ENCODE data around the gene MCOLN1. TPM values are rescaled to one million over a fixed set of nuclear protein-coding genes. Genes with fewer than 3 reads are reported as not detected.

Gene MCOLN1
- total RNA-seq, 1 donor from 2014 or later = 6.6 TPM

DNA sequence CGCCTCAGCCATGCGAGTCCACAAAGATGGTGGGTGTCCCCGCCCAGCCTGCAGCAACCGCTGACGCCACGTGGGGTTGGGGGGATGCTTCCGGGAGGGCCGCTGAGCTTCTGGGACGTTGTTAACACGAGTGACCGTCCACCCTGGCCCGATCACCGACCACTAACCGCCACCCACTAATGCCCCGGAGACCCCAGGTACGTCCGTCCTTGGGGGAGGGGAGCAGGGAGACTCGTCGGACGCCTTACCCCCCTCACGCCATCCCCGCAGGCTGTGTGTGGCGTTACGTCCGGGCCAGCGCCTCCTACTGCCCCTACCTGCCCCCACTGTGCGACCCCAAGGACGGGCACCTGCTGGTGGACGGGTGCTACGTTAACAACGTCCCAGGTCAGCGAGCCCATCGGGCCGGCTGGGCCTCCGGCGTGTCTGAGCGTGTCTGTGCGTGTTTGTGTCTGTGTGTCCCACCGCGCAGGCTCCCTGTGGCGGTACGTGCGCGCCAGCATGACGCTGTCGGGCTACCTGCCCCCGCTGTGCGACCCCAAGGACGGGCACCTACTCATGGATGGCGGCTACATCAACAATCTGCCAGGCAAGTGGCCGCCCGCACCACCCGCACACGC, 34.4 kb downstream of the MCOLN1 start:
- Histone ChIP-seq H4K20me1 (ENCODE audit: low read depth) (no peaks in the 10 kb centered on the region), H3K36me3 (no peaks in the 10 kb centered on the region), H3F3A (ENCODE audit: low read depth) (no peaks in the 10 kb centered on the region), H3K27ac (no peak overlapping the region), H3K4me2 (no peak overlapping the region), H2AFZ (replicated peaks) (no peak overlapping the region), H3K4me3 (no peak overlapping the region), H3K79me2 (ENCODE audit: low read depth) (no peaks in the 10 kb centered on the region), H3K27me3 (no peaks in the 10 kb centered on the region), H3K9ac (no peak overlapping the region), H3K9me3 (ENCODE audit: low read depth) (no peaks in the 10 kb centered on the region), H3K4me1 (no peaks in the 10 kb centered on the region)
- H3K27me3 Mint-ChIP-seq (ENCODE audit: insufficient read depth, low read depth) = peaks cover 6% of the 10 kb centered on the region
- no peaks in the 10 kb centered on the region for H3K4me1 Mint-ChIP-seq
- no peak overlapping the region for H3K4me3 Mint-ChIP-seq
- peaks cover 17% of the 10 kb centered on the region for H3K36me3 Mint-ChIP-seq
- no peak for DNase-seq (ENCODE audit: low spot score)
- no peaks in the 10 kb centered on the region for H3K9me3 Mint-ChIP-seq
- H3K27ac Mint-ChIP-seq = no peak overlapping the region
- TF ChIP-seq EZH2 (IDR thresholded peaks at IDR 0.05) (no peak), EZH2phosphoT487 (IDR thresholded peaks at IDR 0.05) (no peak)
- TF ChIP-seq, protein P1, sequence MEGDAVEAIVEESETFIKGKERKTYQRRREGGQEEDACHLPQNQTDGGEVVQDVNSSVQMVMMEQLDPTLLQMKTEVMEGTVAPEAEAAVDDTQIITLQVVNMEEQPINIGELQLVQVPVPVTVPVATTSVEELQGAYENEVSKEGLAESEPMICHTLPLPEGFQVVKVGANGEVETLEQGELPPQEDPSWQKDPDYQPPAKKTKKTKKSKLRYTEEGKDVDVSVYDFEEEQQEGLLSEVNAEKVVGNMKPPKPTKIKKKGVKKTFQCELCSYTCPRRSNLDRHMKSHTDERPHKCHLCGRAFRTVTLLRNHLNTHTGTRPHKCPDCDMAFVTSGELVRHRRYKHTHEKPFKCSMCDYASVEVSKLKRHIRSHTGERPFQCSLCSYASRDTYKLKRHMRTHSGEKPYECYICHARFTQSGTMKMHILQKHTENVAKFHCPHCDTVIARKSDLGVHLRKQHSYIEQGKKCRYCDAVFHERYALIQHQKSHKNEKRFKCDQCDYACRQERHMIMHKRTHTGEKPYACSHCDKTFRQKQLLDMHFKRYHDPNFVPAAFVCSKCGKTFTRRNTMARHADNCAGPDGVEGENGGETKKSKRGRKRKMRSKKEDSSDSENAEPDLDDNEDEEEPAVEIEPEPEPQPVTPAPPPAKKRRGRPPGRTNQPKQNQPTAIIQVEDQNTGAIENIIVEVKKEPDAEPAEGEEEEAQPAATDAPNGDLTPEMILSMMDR (IDR thresholded peaks at IDR 0.05) = no peak

DNA sequence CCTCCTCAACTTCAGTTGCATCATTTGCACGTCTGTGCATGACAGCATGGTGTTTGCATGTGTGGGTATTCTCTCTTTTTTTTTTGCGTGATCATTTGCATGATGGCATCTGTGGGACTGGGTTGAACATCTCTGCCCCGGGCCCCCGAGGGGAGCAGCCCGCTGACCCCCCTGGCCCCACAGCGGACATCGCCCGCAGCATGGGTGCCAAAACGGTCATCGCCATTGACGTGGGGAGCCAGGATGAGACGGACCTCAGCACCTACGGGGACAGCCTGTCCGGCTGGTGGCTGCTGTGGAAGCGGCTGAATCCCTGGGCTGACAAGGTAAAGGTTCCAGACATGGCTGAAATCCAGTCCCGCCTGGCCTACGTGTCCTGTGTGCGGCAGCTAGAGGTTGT, 36.2 kb downstream of the MCOLN1 start:
- Mint-ChIP-seq H3K4me3 (no peak overlapping the region), H3K4me1 (no peaks in the 10 kb centered on the region)

DNA sequence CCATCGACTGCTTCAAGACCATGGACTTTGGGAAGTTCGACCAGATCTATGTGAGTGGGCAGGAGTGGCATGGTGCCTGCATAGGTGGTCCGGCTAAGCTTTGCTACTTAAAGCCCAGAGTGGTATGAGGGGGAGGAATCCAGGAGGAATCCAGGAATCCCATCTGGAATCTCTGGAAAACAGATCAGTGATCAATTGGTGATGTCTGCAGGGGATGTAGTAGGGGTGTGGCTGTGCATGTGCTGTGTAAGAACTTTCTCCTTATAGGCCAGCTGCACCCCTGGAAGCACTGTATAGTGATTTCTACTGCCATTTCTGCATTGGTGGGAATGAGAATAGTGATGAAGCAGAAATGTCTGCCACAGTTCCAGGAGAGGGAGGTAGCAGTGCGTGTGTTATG, 36.7 kb downstream of the MCOLN1 start:
- no peaks in the 10 kb centered on the region for H3K9me3 ChIP-seq (ENCODE audit: low read depth)
- no peak overlapping the region for H3K4me3 ChIP-seq
- Mint-ChIP-seq H3K27me3 (ENCODE audit: insufficient read depth, low read depth) (peaks cover 6% of the 10 kb centered on the region), H3K27ac (no peak overlapping the region), H3K4me1 (no peaks in the 10 kb centered on the region), H3K9me3 (no peaks in the 10 kb centered on the region), H3K36me3 (peaks cover 14% of the 10 kb centered on the region), H3K4me3 (no peak overlapping the region)
- H3K4me2 ChIP-seq = no peak overlapping the region
- H3K27ac ChIP-seq = no peak overlapping the region
- H2AFZ ChIP-seq (replicated peaks) = no peak overlapping the region
- peaks cover 3% of the 10 kb centered on the region for H4K20me1 ChIP-seq (ENCODE audit: low read depth)
- no peaks in the 10 kb centered on the region for H3F3A ChIP-seq (ENCODE audit: low read depth)
- H3K36me3 ChIP-seq = no peaks in the 10 kb centered on the region
- no peaks in the 10 kb centered on the region for H3K4me1 ChIP-seq
- no peaks in the 10 kb centered on the region for H3K27me3 ChIP-seq
- H3K79me2 ChIP-seq (ENCODE audit: low read depth) = no peaks in the 10 kb centered on the region
- TF ChIP-seq, protein P1 (IDR thresholded peaks at IDR 0.05) = no peak
- no peak overlapping the region for H3K9ac ChIP-seq
- DNase-seq (ENCODE audit: low spot score) = no peak

More for the DNA sequence above, 36.2 kb downstream of the MCOLN1 start:
- Mint-ChIP-seq H3K27me3 (ENCODE audit: insufficient read depth, low read depth) (peaks cover 6% of the 10 kb centered on the region), H3K9me3 (no peaks in the 10 kb centered on the region), H3K27ac (no peak overlapping the region), H3K36me3 (peaks cover 14% of the 10 kb centered on the region)
- no peak overlapping the region for H3K4me3 ChIP-seq
- H4K20me1 ChIP-seq (ENCODE audit: low read depth) = peaks cover 3% of the 10 kb centered on the region
- no peaks in the 10 kb centered on the region for H3K79me2 ChIP-seq (ENCODE audit: low read depth)
- H3K36me3 ChIP-seq = no peaks in the 10 kb centered on the region
- TF ChIP-seq EZH2phosphoT487 (IDR thresholded peaks at IDR 0.05) (no peak), EZH2 (IDR thresholded peaks at IDR 0.05) (no peak)
- TF ChIP-seq, protein P1 (IDR thresholded peaks at IDR 0.05) = no peak
- H2AFZ ChIP-seq (replicated peaks) = no peak overlapping the region
- H3K4me2 ChIP-seq = no peak overlapping the region
- H3K9me3 ChIP-seq (ENCODE audit: low read depth) = no peaks in the 10 kb centered on the region
- no peaks in the 10 kb centered on the region for H3F3A ChIP-seq (ENCODE audit: low read depth)
- H3K27ac ChIP-seq = no peak overlapping the region
- no peaks in the 10 kb centered on the region for H3K4me1 ChIP-seq
- no peaks in the 10 kb centered on the region for H3K27me3 ChIP-seq
- no peak for DNase-seq (ENCODE audit: low spot score)
- no peak overlapping the region for H3K9ac ChIP-seq
